Epithelial cell of proximal tubule (primary cell): ENCODE measurements around the gene GDNF. TPM values are rescaled to one million over a fixed set of nuclear protein-coding genes. Genes with fewer than 3 reads are reported as not detected.

Experiments used
- DNase-seq: peaks from one replicate; pipeline ENCODE4 v3.0.0-alpha.2; 2011; ENCODE audit warnings: low read depth
- H3K4me3 ChIP-seq: 2 replicates; pipeline ENCODE4 v1.5.1; 2011; ENCODE audit warnings: low read depth, mild to moderate bottlenecking, low read length
- total RNA-seq: library from RNA; depleted of rRNA; stranded (reverse); fragments of >200 nt; gene quantifications from 2 replicates; pipeline ENCODE4 v1.2.3, GENCODE V29; 2015
- TF ChIP-seq, protein P1 (sequence below): conservative IDR thresholded peaks from 2 replicates; pipeline ENCODE4 v1.5.1; 2012; ENCODE audit warnings: low read depth, mild to moderate bottlenecking, low read length

Gene GDNF
- total RNA-seq, 1 donor from 2014 or later: 0.23 TPM

DNA sequence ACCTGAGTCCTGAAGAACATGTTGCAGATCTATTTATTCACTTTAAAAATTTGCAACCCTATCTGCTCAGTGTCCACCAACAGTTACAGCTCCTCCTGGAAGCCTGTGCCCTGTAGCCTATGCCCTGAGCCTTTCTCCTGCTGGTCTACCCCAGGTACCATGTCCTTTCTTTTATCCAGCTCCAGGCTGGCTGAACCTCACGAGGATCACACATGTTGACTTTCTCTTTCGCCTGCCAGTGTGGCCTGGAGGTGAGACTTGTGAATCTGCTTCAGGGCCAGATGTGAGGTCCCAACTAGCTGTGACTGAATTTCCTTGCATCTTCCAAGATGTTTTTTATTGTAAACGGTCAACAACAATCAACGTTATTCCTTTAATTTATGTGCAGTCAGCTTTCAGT, 70.7 kb downstream of the GDNF start:
- no peak for DNase-seq
- no peak overlapping the region for H3K4me3 ChIP-seq
- TF ChIP-seq, protein P1, sequence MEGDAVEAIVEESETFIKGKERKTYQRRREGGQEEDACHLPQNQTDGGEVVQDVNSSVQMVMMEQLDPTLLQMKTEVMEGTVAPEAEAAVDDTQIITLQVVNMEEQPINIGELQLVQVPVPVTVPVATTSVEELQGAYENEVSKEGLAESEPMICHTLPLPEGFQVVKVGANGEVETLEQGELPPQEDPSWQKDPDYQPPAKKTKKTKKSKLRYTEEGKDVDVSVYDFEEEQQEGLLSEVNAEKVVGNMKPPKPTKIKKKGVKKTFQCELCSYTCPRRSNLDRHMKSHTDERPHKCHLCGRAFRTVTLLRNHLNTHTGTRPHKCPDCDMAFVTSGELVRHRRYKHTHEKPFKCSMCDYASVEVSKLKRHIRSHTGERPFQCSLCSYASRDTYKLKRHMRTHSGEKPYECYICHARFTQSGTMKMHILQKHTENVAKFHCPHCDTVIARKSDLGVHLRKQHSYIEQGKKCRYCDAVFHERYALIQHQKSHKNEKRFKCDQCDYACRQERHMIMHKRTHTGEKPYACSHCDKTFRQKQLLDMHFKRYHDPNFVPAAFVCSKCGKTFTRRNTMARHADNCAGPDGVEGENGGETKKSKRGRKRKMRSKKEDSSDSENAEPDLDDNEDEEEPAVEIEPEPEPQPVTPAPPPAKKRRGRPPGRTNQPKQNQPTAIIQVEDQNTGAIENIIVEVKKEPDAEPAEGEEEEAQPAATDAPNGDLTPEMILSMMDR: no peak

DNA sequence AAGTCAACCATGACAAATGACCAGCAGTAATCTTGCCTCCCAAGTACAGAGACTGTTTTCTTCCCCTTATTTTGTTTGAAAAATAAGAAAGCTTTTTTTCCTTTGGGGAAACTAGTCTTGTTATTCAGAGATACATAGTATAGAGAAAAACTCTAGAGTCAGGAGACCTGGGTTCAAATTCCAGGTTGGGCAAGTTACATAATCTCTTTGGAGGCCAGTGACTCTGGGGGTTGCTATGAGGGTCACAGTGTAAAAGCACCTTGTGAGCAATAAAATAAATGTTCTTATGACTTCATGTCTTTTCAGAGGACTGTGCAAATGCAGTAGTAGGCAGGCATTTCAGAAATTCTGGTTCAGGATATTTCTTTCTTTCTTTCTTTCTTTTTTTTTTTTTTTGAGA, 71.5 kb downstream of the GDNF start:
- no peak for DNase-seq
- TF ChIP-seq, protein P1: no peak
- no peak overlapping the region for H3K4me3 ChIP-seq

DNA sequence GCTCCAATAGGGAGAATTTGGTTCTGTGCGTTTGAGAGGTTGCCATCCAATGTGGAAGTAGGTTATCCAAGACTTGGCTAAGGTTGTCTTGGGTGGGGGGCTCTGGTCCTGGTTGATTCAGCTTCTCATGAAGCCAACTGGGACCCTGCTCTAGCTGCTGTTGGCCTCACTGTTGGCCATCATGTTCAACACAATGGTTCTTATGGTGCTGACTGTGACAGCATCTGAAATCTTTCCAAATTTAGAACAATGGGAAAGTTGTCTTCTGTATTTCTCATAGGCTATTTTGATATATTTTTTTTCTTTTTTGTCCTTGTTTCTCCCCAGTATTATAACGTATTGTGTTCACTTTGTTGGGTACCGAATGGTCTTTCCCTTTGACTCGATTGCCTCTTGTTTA, 71.9 kb downstream of the GDNF start:
- TF ChIP-seq, protein P1: no peak
- no peak overlapping the region for H3K4me3 ChIP-seq
- DNase-seq: no peak

DNA sequence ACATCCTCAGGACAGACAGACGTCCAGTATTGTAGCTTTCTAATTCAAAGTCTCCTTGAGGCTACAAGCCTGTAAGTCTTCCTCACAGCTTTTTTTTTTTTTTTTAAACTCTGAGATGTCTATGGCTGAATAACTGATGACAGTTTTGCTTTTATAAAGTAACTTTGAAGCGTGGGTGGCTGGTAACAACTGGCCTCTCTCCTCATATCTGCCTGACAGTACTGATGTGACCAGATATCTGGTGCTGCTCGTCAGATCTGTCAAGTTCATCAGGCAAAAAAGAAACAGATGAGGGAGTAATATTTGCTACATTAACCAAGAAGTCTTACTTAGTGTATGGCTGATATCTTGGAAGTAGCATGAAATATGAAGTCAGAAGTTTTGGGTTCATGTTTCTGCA, 72.6 kb downstream of the GDNF start:
- H3K4me3 ChIP-seq: no peak overlapping the region
- no peak for DNase-seq
- TF ChIP-seq, protein P1: no peak
